ENCODE results near the gene LMO4.

The LMO4 gene

GRCh38 chr1:87328272-87329050, at the start of gene LMO4:
Gene LMO4 (plus strand): TSS chr1:87328880. CDS start chr1:87332016, 3,136 bp downstream.
- H3K79me2 ChIP-seq (ENCODE audit: insufficient read depth, low read length): peaks cover 60% of the 10 kb centered on the region
- TF ChIP-seq EZH2phosphoT487 (conservative IDR thresholded peaks at IDR 0.05; ENCODE audit: low read length) (no peak), CTCF (IDR thresholded peaks at IDR 0.05; ENCODE audit: insufficient read depth, low read length, poor library complexity, severe bottlenecking) (no peak)
- peak within 1 kb of the TSS; percentile 98 for H3K9ac ChIP-seq (ENCODE audit: low read length)
- H3F3A ChIP-seq (ENCODE audit: insufficient read depth): peaks cover 41% of the 10 kb centered on the region
- H2AFZ ChIP-seq (ENCODE audit: low read depth, low read length, severe bottlenecking): no peak within 1 kb of the TSS
- peak within 1 kb of the TSS; percentile 88 for H3K4me2 ChIP-seq (ENCODE audit: low read depth, low read length, poor library complexity, severe bottlenecking)
- H3K27ac ChIP-seq (ENCODE audit: low read depth, low read length): peak within 1 kb of the TSS; percentile 89
- peaks cover 32% of the 10 kb centered on the region for H3K36me3 ChIP-seq (ENCODE audit: low read length)
- H3K9me2 ChIP-seq (replicated peaks; ENCODE audit: insufficient read depth, low read length): no peaks in the 10 kb centered on the region
- H3K4me3 ChIP-seq (ENCODE audit: insufficient read depth, low read length, poor library complexity, severe bottlenecking): peak within 1 kb of the TSS; percentile 97
- H3K27me3 ChIP-seq (ENCODE audit: low read length): no peaks in the 10 kb centered on the region
- H4K20me1 ChIP-seq (ENCODE audit: low read depth, low read length): peaks cover 12% of the 10 kb centered on the region; the same call in 1 of the 2 replicates
- H3K9me3 ChIP-seq (ENCODE audit: insufficient read depth, low read length): no peaks in the 10 kb centered on the region

GRCh38 chr1:87279536-87279875, 49.2 kb upstream of the LMO4 start:
- Histone ChIP-seq H3K9me3 (ENCODE audit: insufficient read depth, low read length) (no peaks in the 10 kb centered on the region), H3K4me3 (ENCODE audit: insufficient read depth, low read length, poor library complexity, severe bottlenecking) (no peak overlapping the region), H4K20me1 (ENCODE audit: low read depth, low read length) (no peaks in the 10 kb centered on the region), H3K27ac (ENCODE audit: low read depth, low read length) (no peak overlapping the region), H3F3A (ENCODE audit: insufficient read depth) (no peaks in the 10 kb centered on the region), H3K79me2 (ENCODE audit: insufficient read depth, low read length) (no peaks in the 10 kb centered on the region), H3K4me2 (ENCODE audit: low read depth, low read length, poor library complexity, severe bottlenecking) (no peak overlapping the region), H3K36me3 (ENCODE audit: low read length) (no peaks in the 10 kb centered on the region), H3K9me2 (replicated peaks; ENCODE audit: insufficient read depth, low read length) (no peaks in the 10 kb centered on the region), H2AFZ (ENCODE audit: low read depth, low read length, severe bottlenecking) (no peak overlapping the region), H3K9ac (ENCODE audit: low read length) (no peak overlapping the region), H3K27me3 (ENCODE audit: low read length) (no peaks in the 10 kb centered on the region)
- TF ChIP-seq EZH2phosphoT487 (conservative IDR thresholded peaks at IDR 0.05; ENCODE audit: low read length): no peak
- TF ChIP-seq CTCF (IDR thresholded peaks at IDR 0.05; ENCODE audit: insufficient read depth, low read length, poor library complexity, severe bottlenecking): no peak

GRCh38 chr1:87279966-87280535, 48.6 kb upstream of the LMO4 start:
- H3K9ac ChIP-seq (ENCODE audit: low read length): no peak overlapping the region
- no peak overlapping the region for H2AFZ ChIP-seq (ENCODE audit: low read depth, low read length, severe bottlenecking)
- H3K27ac ChIP-seq (ENCODE audit: low read depth, low read length): no peak overlapping the region
- no peaks in the 10 kb centered on the region for H4K20me1 ChIP-seq (ENCODE audit: low read depth, low read length)
- TF ChIP-seq CTCF (IDR thresholded peaks at IDR 0.05; ENCODE audit: insufficient read depth, low read length, poor library complexity, severe bottlenecking) (peak; percentile 25), EZH2phosphoT487 (conservative IDR thresholded peaks at IDR 0.05; ENCODE audit: low read length) (no peak)
- H3K27me3 ChIP-seq (ENCODE audit: low read length): no peaks in the 10 kb centered on the region
- H3K79me2 ChIP-seq (ENCODE audit: insufficient read depth, low read length): no peaks in the 10 kb centered on the region
- H3K36me3 ChIP-seq (ENCODE audit: low read length): no peaks in the 10 kb centered on the region
- no peak overlapping the region for H3K4me3 ChIP-seq (ENCODE audit: insufficient read depth, low read length, poor library complexity, severe bottlenecking)
- no peaks in the 10 kb centered on the region for H3K9me2 ChIP-seq (replicated peaks; ENCODE audit: insufficient read depth, low read length)
- H3K4me2 ChIP-seq (ENCODE audit: low read depth, low read length, poor library complexity, severe bottlenecking): no peak overlapping the region
- no peaks in the 10 kb centered on the region for H3K9me3 ChIP-seq (ENCODE audit: insufficient read depth, low read length)
- no peaks in the 10 kb centered on the region for H3F3A ChIP-seq (ENCODE audit: insufficient read depth)
